ENCODE results near the gene RAET1E. TPM values are rescaled to one million over a fixed set of nuclear protein-coding genes. Genes with fewer than 3 reads are reported as not detected.
A peak's percentile ranks its signal among the peaks of the same experiment; 100 is the strongest.
"Not testable (repeated sequence)": the region's sequence is repeated elsewhere in the genome, so short reads cannot be mapped to it uniquely, and the experiment has no call there.

The RAET1E gene
- total and polyA plus RNA-seq, 8 donors = 0.19 to 2.6 TPM; not detected in 6

DNA sequence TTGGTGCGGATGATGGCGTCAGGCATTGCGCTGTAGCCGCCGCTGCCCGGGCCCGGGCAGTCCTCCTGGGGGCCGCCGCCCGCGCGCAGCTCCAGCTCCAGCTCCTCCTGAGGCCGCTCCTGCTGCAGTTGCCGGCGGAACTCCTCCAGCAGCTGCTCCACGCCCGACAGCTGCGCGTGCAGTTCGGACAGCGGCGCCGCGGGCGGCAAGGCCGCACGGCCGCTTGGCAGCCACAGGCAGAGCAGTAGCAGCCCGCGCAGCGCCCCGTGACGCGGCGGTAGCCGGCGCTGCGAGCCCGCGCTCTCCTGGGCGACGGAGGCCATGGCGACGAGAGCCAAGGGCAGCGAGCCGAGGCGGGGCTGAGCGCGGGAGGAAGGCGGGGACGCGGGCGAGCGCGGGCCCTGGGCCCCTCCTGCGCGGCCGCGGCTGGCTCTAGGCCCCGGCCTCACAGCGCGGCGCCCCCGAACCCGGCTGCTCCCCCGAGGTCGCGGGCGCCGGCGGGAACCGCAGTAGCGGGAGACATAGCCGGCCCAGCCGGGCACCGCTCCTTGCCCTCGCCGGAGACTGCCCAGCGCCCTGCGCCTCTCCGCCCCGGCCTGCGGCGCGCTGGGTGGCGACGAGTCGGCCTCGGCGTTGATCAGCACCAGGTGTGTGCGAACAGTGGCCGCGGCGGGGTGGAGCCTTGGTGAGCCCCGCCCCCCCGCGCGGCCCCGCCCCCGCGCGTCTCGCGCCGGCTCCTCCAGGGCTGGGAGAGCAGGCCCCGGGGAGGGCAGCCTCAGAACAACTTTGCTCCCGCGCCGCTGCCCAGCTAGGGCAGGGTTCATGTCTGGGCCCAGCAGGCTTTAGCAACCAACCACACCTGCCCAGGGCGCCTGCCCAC lies 34.0 kb downstream of the RAET1E start, which contains the start of gene LRP11:
TSS of gene LRP11 (minus strand) at position 662 of the 880 bp plus-strand sequence. CDS start at position 323, 339 bp downstream.
- DNase-seq = peak; percentile 94 to 95
- no peaks in the 10 kb centered on the region for H3K27me3 ChIP-seq
- H3K27ac ChIP-seq = peak within 1 kb of the TSS; percentile 94 to 99 (median 97)
- H3K9me3 ChIP-seq = no peaks in the 10 kb centered on the region
- no peaks in the 10 kb centered on the region for H3K36me3 ChIP-seq
- H3K4me3 ChIP-seq = peak within 1 kb of the TSS; percentile 78 to 87 (median 84)
- H3K4me1 ChIP-seq = peaks cover 34 to 55% (median 51%) of the 10 kb centered on the region in 4 donors
- intact Hi-C loops (cut with DNase I; ENCODE audit: low total_unique reads) = no loop called here
- WGBS, 5 donors = 0 to 1% (median 0%) methylated on average over 14 to 110 of the region's 110 CpGs
- peak; percentile 50 to 95 (median 80) for TF ChIP-seq POLR2AphosphoS5 (IDR thresholded peaks at IDR 0.05)
- no peak for TF ChIP-seq POLR2A (IDR thresholded peaks at IDR 0.05)

GRCh38 chr6:149862922-149863697 lies 34.8 kb downstream of the RAET1E start:
- Histone ChIP-seq H3K9me3 (no peaks in the 10 kb centered on the region), H3K36me3 (no peaks in the 10 kb centered on the region), H3K4me3 (peak overlapping the region; percentile 78 to 87 (median 84)), H3K27ac (peak overlapping the region; percentile 94 to 99 (median 97)), H3K27me3 (no peaks in the 10 kb centered on the region), H3K4me1 (peaks cover 36 to 56% (median 54%) of the 10 kb centered on the region in 4 donors)
- peak; percentile 79 to 88 for DNase-seq
- intact Hi-C loops (cut with DNase I; ENCODE audit: low total_unique reads) = no loop called here
- no peak for TF ChIP-seq POLR2A (IDR thresholded peaks at IDR 0.05)
- TF ChIP-seq, protein P1, sequence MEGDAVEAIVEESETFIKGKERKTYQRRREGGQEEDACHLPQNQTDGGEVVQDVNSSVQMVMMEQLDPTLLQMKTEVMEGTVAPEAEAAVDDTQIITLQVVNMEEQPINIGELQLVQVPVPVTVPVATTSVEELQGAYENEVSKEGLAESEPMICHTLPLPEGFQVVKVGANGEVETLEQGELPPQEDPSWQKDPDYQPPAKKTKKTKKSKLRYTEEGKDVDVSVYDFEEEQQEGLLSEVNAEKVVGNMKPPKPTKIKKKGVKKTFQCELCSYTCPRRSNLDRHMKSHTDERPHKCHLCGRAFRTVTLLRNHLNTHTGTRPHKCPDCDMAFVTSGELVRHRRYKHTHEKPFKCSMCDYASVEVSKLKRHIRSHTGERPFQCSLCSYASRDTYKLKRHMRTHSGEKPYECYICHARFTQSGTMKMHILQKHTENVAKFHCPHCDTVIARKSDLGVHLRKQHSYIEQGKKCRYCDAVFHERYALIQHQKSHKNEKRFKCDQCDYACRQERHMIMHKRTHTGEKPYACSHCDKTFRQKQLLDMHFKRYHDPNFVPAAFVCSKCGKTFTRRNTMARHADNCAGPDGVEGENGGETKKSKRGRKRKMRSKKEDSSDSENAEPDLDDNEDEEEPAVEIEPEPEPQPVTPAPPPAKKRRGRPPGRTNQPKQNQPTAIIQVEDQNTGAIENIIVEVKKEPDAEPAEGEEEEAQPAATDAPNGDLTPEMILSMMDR (IDR thresholded peaks at IDR 0.05) = no peak
- TF ChIP-seq EP300 (IDR thresholded peaks at IDR 0.05) = no peak
- TF ChIP-seq POLR2AphosphoS5 (IDR thresholded peaks at IDR 0.05) = peak; percentile 25 to 39 (median 28)
- 0 to 2% (median 1%) methylated on average over 25 to 69 of the region's 69 CpGs for WGBS, 5 donors

GRCh38 chr6:149862424-149862738 lies 35.5 kb downstream of the RAET1E start:
- Histone ChIP-seq H3K4me1 (peaks cover 36 to 57% (median 55%) of the 10 kb centered on the region in 4 donors), H3K4me3 (peak overlapping the region; percentile 78 to 87 (median 84)), H3K27ac (peak overlapping the region in 4 of 5 donors; percentile 94 to 98 (median 97))
- intact Hi-C loops (cut with DNase I; ENCODE audit: low total_unique reads); H3K27me3 ChIP-seq; H3K9me3 ChIP-seq; DNase-seq; H3K36me3 ChIP-seq: not testable (repeated sequence)
- WGBS, 5 donors = 70 to 83% (median 79%) methylated on average over 8 to 12 of the region's 12 CpGs

DNA sequence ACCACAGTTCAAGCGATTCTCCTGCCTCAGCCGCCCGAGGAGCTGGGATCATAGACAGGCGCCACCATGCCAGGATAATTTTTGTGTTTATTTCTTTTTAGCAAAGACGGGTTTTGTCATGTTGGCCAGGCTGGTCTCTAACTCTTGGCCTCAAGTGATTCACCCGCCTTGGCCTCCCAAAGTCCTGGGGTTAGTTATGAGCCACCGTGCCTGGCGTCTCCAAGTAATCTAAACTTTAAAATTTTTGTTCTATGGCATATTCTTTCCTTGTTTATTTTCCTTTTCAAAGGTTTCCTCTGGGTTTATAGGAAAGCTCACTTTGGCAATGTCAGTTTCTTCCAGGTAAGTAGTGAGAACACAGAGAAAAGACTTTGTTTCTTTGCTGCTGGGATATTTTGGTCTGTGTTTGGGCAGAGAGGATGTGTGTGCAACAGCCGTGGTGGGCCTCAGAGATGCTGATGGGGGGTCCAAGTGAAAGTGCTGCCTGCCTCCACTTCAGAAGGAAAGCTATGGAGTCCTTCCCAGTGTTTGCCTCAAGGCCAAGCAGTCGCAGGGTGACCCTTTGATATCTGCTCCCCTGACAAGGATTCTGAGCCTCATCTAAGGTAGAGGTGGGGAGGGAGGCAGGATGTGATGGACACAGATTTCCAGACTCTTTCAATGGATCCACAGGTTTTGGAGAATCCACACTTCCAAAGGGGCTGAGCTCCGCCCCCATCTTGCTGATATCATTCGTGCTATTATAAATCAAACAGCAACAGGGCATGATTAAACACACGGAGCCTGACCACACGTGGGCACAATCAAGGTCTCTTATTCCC lies 36.1 kb downstream of the RAET1E start:
- Histone ChIP-seq H3K4me1 (peaks cover 36 to 63% (median 55%) of the 10 kb centered on the region in 4 donors), H3K36me3 (no peaks in the 10 kb centered on the region), H3K9me3 (no peaks in the 10 kb centered on the region), H3K27me3 (no peaks in the 10 kb centered on the region), H3K4me3 (peak overlapping the region in 2 of 4 donors; percentile 16 to 85), H3K27ac (peak overlapping the region in 4 of 5 donors; percentile 94 to 98 (median 97))
- TF ChIP-seq POLR2A (IDR thresholded peaks at IDR 0.05) = no peak
- peak in 2 of 3 donors; percentile 13 to 27 for TF ChIP-seq POLR2AphosphoS5 (IDR thresholded peaks at IDR 0.05)
- TF ChIP-seq, protein P1 (IDR thresholded peaks at IDR 0.05) = no peak
- no peak for TF ChIP-seq EP300 (IDR thresholded peaks at IDR 0.05)
- DNase-seq = no peak
- intact Hi-C loops (cut with DNase I; ENCODE audit: low total_unique reads) = no loop called here
- 65 to 75% (median 67%) methylated on average over 14 of the region's 14 CpGs for WGBS, 5 donors
